HG03460 (cell line): ENCODE results near the gene FBXO15.

Source experiments
- ATAC-seq: cut with Tn5 transposase; IDR thresholded peaks from one replicate; pipeline ENCODE4 v1.9.1; 2021; ENCODE audit not compliant: unreplicated experiment

Gene FBXO15

DNA sequence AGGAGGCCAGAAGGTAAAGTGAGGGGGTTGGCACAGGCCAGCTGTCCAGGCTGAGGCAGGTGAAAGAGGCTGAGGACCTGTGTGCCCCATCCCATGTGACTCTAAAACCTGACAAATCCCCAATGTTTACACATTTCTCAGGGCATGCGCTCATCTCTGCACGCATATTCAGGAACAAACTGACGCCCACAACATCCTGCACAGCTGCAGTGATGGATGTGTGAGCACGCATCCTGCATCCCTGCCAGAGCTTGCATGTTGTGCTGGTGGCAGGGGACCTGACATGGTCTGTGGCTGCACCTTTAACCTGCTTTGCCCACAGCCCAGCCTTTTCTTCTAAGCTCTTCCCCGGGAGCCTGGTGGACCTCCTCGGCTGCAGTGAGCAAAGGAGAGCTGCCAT, 83.1 kb downstream of the FBXO15 start:
- ATAC-seq = peak; percentile 42

DNA sequence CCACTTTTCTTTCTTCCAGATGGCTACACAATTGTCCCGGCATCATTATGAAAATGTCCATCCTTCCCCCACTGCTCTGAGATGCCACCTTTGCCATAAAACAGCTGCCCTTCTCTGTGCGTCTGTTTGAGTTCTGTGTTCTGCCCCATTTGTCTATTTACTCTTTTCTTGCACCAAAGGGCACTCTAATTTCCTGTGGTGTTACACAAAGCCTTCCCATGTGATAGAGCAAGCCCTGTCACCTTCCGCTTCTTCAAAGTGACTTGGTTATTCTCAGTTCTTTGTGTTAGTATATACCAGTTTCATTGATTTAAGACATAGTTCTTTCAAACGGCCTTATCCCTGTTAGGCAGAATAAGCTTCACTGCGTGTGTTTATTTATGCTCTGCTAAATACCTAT, 84.1 kb downstream of the FBXO15 start:
- no peak for ATAC-seq

DNA sequence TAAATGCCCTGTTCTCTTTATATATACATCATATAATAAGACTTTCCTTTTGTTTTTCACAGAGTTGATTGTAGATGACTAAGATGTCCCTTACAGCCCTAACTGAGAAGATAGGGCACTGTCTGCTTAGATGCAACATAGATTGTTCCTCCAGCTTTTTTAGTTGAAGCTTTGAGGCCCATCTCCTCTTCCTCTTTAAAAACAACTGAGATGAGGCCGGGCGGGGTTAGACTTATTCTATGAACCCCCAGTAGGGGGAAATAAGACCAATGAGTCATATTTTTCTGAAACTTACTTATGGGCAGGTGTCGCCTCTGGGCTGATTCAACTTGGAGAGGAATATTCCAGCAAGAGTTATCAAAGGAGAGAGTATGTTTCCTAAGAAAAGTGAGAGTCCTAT, 84.6 kb downstream of the FBXO15 start:
- peak; percentile 54 for ATAC-seq

DNA sequence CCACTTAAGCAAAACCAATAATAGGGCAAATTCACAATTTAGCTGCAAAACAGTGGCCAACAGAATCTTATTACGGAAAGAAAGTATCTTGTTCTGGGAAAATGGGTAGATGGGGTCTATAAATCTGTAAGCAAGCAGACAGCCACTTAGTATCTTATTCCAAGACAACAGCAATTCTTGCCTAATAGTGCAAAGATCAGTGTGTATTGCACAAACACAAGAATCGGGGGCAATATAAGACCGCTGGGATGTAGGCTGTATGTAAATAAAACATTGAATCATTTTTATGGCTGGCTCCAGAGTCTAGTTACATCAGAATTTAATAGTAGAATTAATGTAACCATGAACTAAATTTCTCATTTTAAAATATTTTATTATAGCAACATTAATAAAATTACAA, 85.6 kb downstream of the FBXO15 start:
- no peak for ATAC-seq

DNA sequence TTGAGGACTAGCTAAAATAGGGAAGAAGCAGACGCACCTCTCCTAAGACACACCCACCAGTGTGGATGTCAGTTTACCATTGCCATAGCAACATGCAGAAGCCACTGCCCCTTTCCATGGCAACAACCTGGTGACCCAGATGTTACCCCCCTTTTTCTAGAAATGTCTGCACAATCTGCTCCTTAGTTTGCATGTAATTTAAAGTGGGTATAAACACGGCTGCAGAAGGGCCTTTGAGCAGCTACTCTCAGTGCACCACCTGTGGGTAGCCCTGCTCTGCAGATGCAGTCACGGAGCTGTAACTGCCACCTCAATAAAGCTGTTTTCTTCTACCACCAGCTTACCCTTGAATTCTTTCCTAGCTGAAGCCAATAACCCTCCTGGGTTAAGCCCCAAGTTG, 87.1 kb downstream of the FBXO15 start:
- no peak for ATAC-seq

DNA sequence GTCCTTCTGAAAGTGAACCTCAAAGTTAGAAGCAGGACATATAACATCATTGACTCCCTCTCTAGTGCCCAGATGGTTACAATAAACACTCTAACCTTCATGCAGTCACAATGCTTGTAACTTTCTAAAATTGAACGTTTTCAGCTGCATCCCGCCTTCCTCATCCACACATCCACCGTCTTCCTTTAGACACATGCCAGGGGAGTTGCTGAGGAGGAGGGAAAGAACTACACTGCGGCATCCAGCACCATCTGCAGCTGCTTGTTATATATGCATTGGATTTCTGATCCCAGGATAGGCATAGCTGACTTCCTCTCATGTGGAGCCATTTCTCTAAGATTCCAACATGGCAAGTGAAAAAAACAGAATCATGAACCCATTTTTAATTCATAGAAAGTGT, 96.8 kb downstream of the FBXO15 start:
- ATAC-seq = no peak

DNA sequence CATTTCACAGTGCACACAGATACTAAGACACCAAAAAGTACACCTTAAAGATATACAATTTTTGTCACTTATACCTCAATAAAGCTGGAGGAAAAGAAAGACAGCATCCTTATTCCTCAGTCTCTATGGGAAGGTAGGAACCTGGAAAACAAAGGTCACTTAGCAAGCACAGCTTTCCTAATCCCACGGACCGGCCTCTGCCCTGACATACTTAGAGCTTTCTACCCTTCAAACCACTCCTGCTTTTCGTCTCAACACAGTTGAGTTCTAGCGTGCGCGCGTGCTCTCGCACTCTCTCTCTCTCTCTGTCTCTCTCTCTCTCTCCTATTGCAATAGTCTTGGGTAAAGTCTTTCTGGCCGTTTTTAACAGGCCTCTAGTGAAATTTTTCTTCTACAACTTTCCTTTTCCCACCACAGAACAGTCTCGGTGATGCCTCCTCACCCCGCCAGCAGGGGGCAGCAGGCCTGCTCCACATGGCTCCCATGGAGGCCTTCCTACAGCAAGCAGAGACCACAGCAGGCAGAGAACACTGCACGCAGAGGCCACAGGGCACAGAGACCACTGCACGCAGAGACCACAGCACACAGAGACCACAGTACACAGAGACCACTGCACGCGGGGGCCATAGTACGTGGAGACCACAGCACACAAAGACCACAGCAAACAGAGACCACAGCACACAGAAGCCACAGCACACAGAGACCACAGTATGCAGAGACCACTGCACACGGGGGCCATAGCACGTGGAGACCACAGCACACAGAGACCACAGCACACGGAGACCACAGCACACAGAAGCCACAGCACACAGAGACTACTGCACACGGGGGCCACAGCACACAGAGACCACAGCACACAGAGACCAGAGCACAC, 106.9 kb downstream of the FBXO15 start:
- peak; percentile 94 for ATAC-seq

DNA sequence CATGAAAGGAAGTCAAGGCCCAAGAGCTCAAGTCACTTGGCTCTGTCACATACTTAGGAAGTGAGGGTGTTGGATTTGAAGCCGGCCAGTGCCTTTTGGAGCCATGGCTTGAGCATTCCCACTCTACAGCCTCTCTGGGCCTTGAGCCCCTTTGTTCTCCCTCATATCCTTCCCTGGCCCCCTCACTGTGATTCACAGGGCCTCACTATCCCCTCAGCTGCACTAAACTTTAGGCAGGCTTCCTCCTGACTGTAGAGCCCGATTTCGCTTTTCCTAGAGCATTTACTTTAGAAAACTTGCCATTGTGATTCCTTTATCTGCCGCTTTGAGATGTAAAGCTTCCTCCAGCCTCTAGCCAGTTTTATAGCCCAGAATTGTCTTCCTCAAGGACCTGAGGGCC, 107.6 kb downstream of the FBXO15 start:
- ATAC-seq = no peak

DNA sequence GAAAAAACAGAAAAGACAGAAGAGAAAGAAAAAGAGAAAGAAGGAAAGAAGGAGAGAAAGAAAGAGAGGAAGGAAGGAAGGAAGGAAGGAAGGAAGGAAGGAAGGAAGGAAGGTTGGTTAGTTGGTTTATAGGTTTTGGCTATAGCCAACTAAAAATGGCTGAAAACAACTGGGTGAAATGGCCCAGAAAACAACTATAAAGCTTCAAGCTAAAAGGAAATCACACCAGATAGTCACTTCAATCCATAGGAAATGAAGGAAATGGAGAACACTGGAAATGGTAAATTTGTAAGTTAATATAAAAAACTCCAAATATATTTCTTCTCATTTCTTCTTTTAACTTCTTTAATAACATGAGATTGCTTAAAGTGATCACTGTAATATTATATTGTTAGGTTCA, 118.5 kb downstream of the FBXO15 start:
- no peak for ATAC-seq
